Lung (tissue), 12 donors: Measurements from ENCODE around the gene TPM2. TPM values are rescaled to one million over a fixed set of nuclear protein-coding genes. Genes with fewer than 3 reads are reported as not detected.
A peak's percentile ranks its signal among the peaks of the same experiment; 100 is the strongest.

Experiments
- ATAC-seq: fragments of 200-7000 bp; cut with Tn5 transposase; one replicate; pipeline ENCODE4 v1.9.1; 2020; ENCODE audit warnings: moderate number of reproducible peaks; ENCODE audit not compliant: insufficient read depth, low FRiP score
- DNase-seq, 3 donors: peaks; one replicate each; pipeline ENCODE4 v3.0.0-alpha.2; 2013 to 2017
- H3K27ac ChIP-seq, 2 donors: one replicate each; pipeline ENCODE4 v1.5.1; 2013; ENCODE audit warnings: mild to moderate bottlenecking in 2 of 2, moderate library complexity in 2 of 2, control low read depth in 1 of 2, inconsistent platforms in 1 of 2, low read depth in 1 of 2, low read length in 1 of 2
- H3K27me3 ChIP-seq, 3 donors: one replicate each; pipeline ENCODE4 v1.5.1; 2013; ENCODE audit warnings: low read length in 2 of 3; ENCODE audit not compliant: control insufficient read depth in 3 of 3, insufficient read depth in 3 of 3
- H3K36me3 ChIP-seq, 4 donors: one replicate each; pipeline ENCODE4 v1.5.1; 2013; ENCODE audit warnings: low read length in 4 of 4, mild to moderate bottlenecking in 1 of 4, moderate library complexity in 1 of 4; ENCODE audit not compliant: control insufficient read depth in 4 of 4, insufficient read depth in 4 of 4
- H3K4me1 ChIP-seq, 5 donors: one replicate each; pipeline ENCODE4 v1.5.1; 2013; ENCODE audit warnings: low read length in 5 of 5, mild to moderate bottlenecking in 2 of 5, moderate library complexity in 1 of 5; ENCODE audit not compliant: control insufficient read depth in 5 of 5, insufficient read depth in 5 of 5
- H3K4me3 ChIP-seq: one replicate; pipeline ENCODE4 v1.5.1; 2013; ENCODE audit warnings: mild to moderate bottlenecking, control low read depth, moderate library complexity
- H3K9ac ChIP-seq, 2 donors: one replicate each; pipeline ENCODE4 v1.5.1; 2013; ENCODE audit warnings: low read length in 2 of 2, control low read depth in 1 of 2; ENCODE audit not compliant: insufficient read depth in 1 of 2
- H3K9me3 ChIP-seq, 4 donors: one replicate each; pipeline ENCODE4 v1.5.1; 2013; ENCODE audit warnings: low read length in 3 of 4, mild to moderate bottlenecking in 1 of 4, moderate library complexity in 1 of 4; ENCODE audit not compliant: control insufficient read depth in 4 of 4, insufficient read depth in 3 of 4
- WGBS, 2 donors: extraction: QIAGEN DNeasy Blood & Tissue Kit; methylation state at CpG; one replicate each; pipeline ENCODE4 v1.1.7; 2013; 5-methylcytosine and 5-hydroxymethylcytosine counted together
- polyA plus RNA-seq, 2 donors: library from polyadenylated mRNA; stranded (reverse); fragments of 200-250 nt; gene quantifications; one replicate each; pipeline ENCODE4 v1.2.1, GENCODE V29; 2013
- total RNA-seq, 2 donors: library from RNA; depleted of rRNA in 1 of 2; stranded (reverse); fragments of >200 nt in 1 of 2; gene quantifications; one replicate each; pipeline ENCODE4 v1.2.1, GENCODE V29; 2014 to 2021
- TF ChIP-seq, protein P1 (sequence below): IDR thresholded peaks from 2 replicates; pipeline ENCODE4 v1.5.1; 2012; ENCODE audit warnings: mild to moderate bottlenecking; ENCODE audit errors: control extremely low read depth, extremely low read depth
- donor health status: control.
- donor health status: control.
- donor health status: Bipolar disorder and iron deficiency.
- donor health status: healthy.
- donor health status: DM: yes; HTN: yes; CAD: no.

The TPM2 gene
- total and polyA plus RNA-seq, 4 donors: 96.0 to 494 (median 209) TPM

DNA sequence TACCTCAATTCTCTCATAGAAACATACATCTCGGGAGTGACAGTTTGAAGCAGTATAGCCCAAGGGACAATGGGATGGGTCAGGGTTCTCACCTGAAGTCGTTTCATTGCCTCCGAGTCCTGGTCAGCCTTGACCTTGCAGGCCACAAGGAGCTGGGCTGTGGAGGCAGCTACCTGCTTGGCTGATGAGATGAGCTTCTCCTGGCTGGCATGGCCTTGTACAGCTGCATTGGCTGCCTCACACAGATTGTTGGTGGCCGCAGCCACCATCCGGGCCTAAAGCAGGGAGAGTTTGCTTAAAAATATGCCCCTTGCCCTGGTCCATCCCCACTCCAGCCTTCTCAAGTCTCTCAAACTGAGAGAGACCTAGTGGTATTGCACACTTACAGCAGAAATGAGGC, 8.5 kb upstream of the TPM2 start:
- Histone ChIP-seq H3K36me3 (peaks cover 37 to 60% (median 54%) of the 10 kb centered on the region in 4 donors), H3K27me3 (no peaks in the 10 kb centered on the region), H3K9ac (no peak overlapping the region), H3K4me3 (no peak overlapping the region), H3K4me1 (peaks cover 0 to 2% (median 0%) of the 10 kb centered on the region in 5 donors), H3K9me3 (no peaks in the 10 kb centered on the region), H3K27ac (peak overlapping the region in 1 of 2 donors; percentile 55)
- DNase-seq (no peak), ATAC-seq (no peak)
- WGBS, 2 donors: 94 to 96% methylated on average over 5 of the region's 5 CpGs
- TF ChIP-seq, protein P1, sequence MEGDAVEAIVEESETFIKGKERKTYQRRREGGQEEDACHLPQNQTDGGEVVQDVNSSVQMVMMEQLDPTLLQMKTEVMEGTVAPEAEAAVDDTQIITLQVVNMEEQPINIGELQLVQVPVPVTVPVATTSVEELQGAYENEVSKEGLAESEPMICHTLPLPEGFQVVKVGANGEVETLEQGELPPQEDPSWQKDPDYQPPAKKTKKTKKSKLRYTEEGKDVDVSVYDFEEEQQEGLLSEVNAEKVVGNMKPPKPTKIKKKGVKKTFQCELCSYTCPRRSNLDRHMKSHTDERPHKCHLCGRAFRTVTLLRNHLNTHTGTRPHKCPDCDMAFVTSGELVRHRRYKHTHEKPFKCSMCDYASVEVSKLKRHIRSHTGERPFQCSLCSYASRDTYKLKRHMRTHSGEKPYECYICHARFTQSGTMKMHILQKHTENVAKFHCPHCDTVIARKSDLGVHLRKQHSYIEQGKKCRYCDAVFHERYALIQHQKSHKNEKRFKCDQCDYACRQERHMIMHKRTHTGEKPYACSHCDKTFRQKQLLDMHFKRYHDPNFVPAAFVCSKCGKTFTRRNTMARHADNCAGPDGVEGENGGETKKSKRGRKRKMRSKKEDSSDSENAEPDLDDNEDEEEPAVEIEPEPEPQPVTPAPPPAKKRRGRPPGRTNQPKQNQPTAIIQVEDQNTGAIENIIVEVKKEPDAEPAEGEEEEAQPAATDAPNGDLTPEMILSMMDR: no peak

DNA sequence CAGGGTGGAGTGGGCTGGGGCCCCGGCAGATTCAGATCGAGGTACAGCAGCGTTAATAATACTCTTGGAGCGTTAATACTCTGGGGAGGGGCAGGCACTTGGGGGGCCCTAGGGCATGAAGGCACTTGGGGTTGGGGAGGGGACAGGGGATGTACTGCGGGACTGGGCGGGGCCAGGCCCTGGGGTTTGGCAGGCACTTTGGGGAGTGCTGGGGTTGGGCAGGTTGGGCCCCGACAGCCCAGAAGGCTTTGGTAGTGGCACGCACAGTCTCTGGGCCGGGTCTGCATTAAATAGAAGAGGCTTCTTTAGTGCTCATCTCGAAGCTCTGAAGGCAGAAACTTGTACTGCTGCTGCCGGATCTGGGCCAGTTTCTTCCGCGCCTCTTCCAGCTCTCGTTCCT, 7.8 kb upstream of the TPM2 start:
- Histone ChIP-seq H3K4me3 (no peak overlapping the region), H3K9me3 (no peaks in the 10 kb centered on the region), H3K36me3 (peaks cover 37 to 53% (median 49%) of the 10 kb centered on the region in 4 donors), H3K4me1 (peaks cover 0 to 2% (median 0%) of the 10 kb centered on the region in 5 donors), H3K9ac (no peak overlapping the region), H3K27me3 (no peaks in the 10 kb centered on the region), H3K27ac (peak overlapping the region in 1 of 2 donors; percentile 58)
- TF ChIP-seq, protein P1: no peak
- ATAC-seq (no peak), DNase-seq (no peak)
- 83 to 93% methylated on average over 14 of the region's 14 CpGs for WGBS, 2 donors

DNA sequence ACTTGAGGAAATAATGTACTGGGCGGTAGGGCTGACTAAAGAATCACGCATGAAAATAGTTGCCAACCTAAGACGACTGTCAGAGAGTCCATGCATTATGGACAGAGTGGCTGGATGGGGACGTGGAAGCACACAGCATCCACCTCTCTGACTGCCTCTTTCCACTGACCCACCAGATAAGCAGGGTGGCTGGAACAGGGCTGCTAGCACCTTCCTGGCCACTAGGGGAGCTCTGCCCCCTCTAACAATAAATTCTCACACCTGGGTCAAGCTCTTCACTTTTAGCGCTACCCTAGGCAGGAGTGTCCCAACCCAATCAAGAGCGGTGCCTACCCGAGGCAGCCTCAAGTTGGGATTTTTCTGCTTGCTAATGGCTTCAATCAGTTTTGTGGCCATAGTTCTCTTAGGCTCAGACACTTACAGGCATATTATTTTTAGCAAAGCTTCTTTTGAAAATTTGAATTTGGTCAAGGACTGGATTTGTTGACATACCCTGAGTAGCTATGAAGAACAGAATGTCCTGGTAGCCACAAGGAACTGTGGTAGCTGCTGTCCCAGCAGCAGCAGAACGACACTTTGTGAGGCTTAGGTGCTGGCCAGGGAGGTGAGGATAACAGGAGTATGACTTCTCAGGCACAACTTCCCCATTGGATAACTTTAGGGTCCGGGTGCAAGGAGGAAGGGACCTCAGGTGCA, 6.9 kb upstream of the TPM2 start:
- Histone ChIP-seq H3K27ac (peak overlapping the region in 1 of 2 donors; percentile 58), H3K9me3 (no peaks in the 10 kb centered on the region), H3K36me3 (peaks cover 31 to 48% (median 44%) of the 10 kb centered on the region in 4 donors), H3K4me3 (no peak overlapping the region), H3K4me1 (peaks cover 0 to 2% (median 0%) of the 10 kb centered on the region in 5 donors), H3K9ac (no peak overlapping the region), H3K27me3 (no peaks in the 10 kb centered on the region)
- ATAC-seq: peak; percentile 32
- DNase-seq: peak; percentile 39 to 56 (median 45)
- 37 to 45% methylated on average over 9 of the region's 9 CpGs for WGBS, 2 donors
- TF ChIP-seq, protein P1: peak; percentile 74
